Hepatocyte (in vitro differentiated cells): ENCODE results near the gene CHORDC1. TPM values are rescaled to one million over a fixed set of nuclear protein-coding genes. Genes with fewer than 3 reads are reported as not detected.

Source experiments
- DNase-seq: peaks from one replicate; pipeline ENCODE4 v3.0.0-alpha.2; 2016; ENCODE audit warnings: low spot score
- H2AFZ ChIP-seq: fragments of 200-600 bp; sonication (generic); 2 replicates; pipeline ENCODE4 v1.6.0; 2016; ENCODE audit warnings: antibody characterized with exemption, mild to moderate bottlenecking
- H3K27ac ChIP-seq: fragments of 200-600 bp; sonication (generic); 2 replicates; pipeline ENCODE4 v1.5.1; 2016; ENCODE audit warnings: mild to moderate bottlenecking
- H3K27me3 ChIP-seq: fragments of 200-600 bp; sonication (generic); 2 replicates; pipeline ENCODE4 v1.6.1; 2016
- H3K36me3 ChIP-seq: fragments of 200-600 bp; sonication (generic); replicated peaks from 2 replicates; pipeline ENCODE4 v1.5.1; 2016; ENCODE audit warnings: low read depth; ENCODE audit not compliant: insufficient read depth
- H3K4me1 ChIP-seq: fragments of 200-600 bp; sonication (generic); 2 replicates; pipeline ENCODE4 v1.5.1; 2016; ENCODE audit warnings: mild to moderate bottlenecking, moderate library complexity; ENCODE audit not compliant: insufficient read depth
- H3K4me2 ChIP-seq: fragments of 200-600 bp; sonication (generic); 2 replicates; pipeline ENCODE4 v1.6.0; 2016
- H3K4me3 ChIP-seq: fragments of 200-600 bp; sonication (generic); 2 replicates; pipeline ENCODE4 v1.5.1; 2016; ENCODE audit warnings: mild to moderate bottlenecking
- H3K79me2 ChIP-seq: fragments of 200-600 bp; sonication (generic); 2 replicates; pipeline ENCODE4 v1.6.0; 2017; ENCODE audit warnings: mild to moderate bottlenecking
- H3K9me2 ChIP-seq: fragments of 200-600 bp; sonication (generic); replicated peaks from 2 replicates; pipeline ENCODE4 v1.6.0; 2017; ENCODE audit warnings: mild to moderate bottlenecking; ENCODE audit not compliant: insufficient read depth
- H3K9me3 ChIP-seq: fragments of 200-600 bp; sonication (generic); 2 replicates; pipeline ENCODE4 v1.5.1; 2016; ENCODE audit warnings: low read depth, mild to moderate bottlenecking
- H4K20me1 ChIP-seq: fragments of 200-600 bp; sonication (generic); 2 replicates; pipeline ENCODE4 v1.6.0; 2016; ENCODE audit warnings: mild to moderate bottlenecking; ENCODE audit not compliant: insufficient read depth, poor library complexity, severe bottlenecking
- EZH2 ChIP-seq: fragments of 200-600 bp; sonication (generic); IDR thresholded peaks from 2 replicates; pipeline ENCODE4 v1.6.1; 2016; ENCODE audit warnings: antibody characterized with exemption, mild to moderate bottlenecking, borderline replicate concordance
- EZH2phosphoT487 ChIP-seq: fragments of 200-600 bp; sonication (generic); IDR thresholded peaks from one replicate; pipeline ENCODE4 v1.6.1; 2018; ENCODE audit warnings: antibody characterized with exemption, mild to moderate bottlenecking, low read depth, moderate library complexity; ENCODE audit not compliant: unreplicated experiment, severe bottlenecking
- WGBS: methylation state at CpG from one replicate; pipeline ENCODE4 v1.1.6; 2016; ENCODE audit warnings: low lambda C conversion rate; ENCODE audit errors: missing lambda C conversion rate; 5-methylcytosine and 5-hydroxymethylcytosine counted together
- polyA plus RNA-seq: library from polyadenylated mRNA; unstranded; fragments of >200 nt; fragmentation: Nextera tagmentation; extraction: Ambion mirVana; gene quantifications from 2 replicates; pipeline ENCODE4 v1.2.1, GENCODE V29; 2016
- total RNA-seq: library from RNA; depleted of rRNA; stranded (reverse); fragments of >200 nt; gene quantifications from 2 replicates; pipeline ENCODE4 v1.2.3, GENCODE V29; 2014
- TF ChIP-seq, protein P1 (sequence below): fragments of 200-600 bp; sonication (generic); IDR thresholded peaks from 2 replicates; pipeline ENCODE4 v1.5.1; 2016; ENCODE audit warnings: antibody characterized with exemption, mild to moderate bottlenecking; ENCODE audit not compliant: poor library complexity

CHORDC1 gene
- total and polyA plus RNA-seq, 2 experiments from 2014 or later, result 35.9 to 46.6 TPM

GRCh38 chr11:90204832-90205646, 17.8 kb downstream of the CHORDC1 start:
- Histone ChIP-seq H3K4me2 (no peak overlapping the region), H2AFZ (no peak overlapping the region), H3K27me3 (no peaks in the 10 kb centered on the region), H3K4me3 (no peak overlapping the region), H3K9me2 (no peaks in the 10 kb centered on the region), H3K9me3 (no peaks in the 10 kb centered on the region), H4K20me1 (no peaks in the 10 kb centered on the region), H3K27ac (peak overlapping the region; percentile 10), H3K36me3 (no peaks in the 10 kb centered on the region), H3K79me2 (no peaks in the 10 kb centered on the region), H3K4me1 (no peaks in the 10 kb centered on the region)
- peak; percentile 58 for DNase-seq
- no peak for TF ChIP-seq EZH2phosphoT487
- TF ChIP-seq, protein P1, sequence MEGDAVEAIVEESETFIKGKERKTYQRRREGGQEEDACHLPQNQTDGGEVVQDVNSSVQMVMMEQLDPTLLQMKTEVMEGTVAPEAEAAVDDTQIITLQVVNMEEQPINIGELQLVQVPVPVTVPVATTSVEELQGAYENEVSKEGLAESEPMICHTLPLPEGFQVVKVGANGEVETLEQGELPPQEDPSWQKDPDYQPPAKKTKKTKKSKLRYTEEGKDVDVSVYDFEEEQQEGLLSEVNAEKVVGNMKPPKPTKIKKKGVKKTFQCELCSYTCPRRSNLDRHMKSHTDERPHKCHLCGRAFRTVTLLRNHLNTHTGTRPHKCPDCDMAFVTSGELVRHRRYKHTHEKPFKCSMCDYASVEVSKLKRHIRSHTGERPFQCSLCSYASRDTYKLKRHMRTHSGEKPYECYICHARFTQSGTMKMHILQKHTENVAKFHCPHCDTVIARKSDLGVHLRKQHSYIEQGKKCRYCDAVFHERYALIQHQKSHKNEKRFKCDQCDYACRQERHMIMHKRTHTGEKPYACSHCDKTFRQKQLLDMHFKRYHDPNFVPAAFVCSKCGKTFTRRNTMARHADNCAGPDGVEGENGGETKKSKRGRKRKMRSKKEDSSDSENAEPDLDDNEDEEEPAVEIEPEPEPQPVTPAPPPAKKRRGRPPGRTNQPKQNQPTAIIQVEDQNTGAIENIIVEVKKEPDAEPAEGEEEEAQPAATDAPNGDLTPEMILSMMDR, result peak; percentile 81
- 41% methylated on average over 3 of the region's 3 CpGs for WGBS

DNA sequence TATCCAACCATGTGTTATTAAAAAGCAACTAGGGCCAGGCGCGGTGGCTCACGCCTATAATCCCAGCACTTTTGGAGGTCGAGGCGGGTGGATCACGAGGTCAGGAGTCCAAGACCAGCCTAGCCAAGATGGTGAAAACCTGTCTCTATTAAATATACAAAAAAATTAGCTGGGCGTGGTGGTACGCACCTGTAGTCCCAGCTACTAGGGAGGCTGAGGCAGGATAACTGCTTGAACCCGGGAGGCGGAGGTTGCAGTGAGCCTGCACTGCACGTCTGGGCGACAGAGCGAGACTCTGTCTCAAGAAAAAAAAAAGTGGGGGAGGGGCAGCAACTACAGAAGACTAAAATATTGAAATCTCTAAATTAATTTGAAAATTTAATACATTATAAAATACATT, 18.4 kb downstream of the CHORDC1 start:
- no peak overlapping the region for H3K27ac ChIP-seq
- H3K4me3 ChIP-seq, result no peak overlapping the region
- no peaks in the 10 kb centered on the region for H4K20me1 ChIP-seq
- no peaks in the 10 kb centered on the region for H3K9me3 ChIP-seq
- H3K4me1 ChIP-seq, result no peaks in the 10 kb centered on the region
- H3K4me2 ChIP-seq, result no peak overlapping the region
- 93% methylated on average over 13 of the region's 13 CpGs for WGBS
- DNase-seq, result no peak
- H3K36me3 ChIP-seq, result no peaks in the 10 kb centered on the region
- H3K27me3 ChIP-seq, result no peaks in the 10 kb centered on the region
- H3K79me2 ChIP-seq, result no peaks in the 10 kb centered on the region
- no peak overlapping the region for H2AFZ ChIP-seq
- no peaks in the 10 kb centered on the region for H3K9me2 ChIP-seq
- no peak for TF ChIP-seq EZH2
- TF ChIP-seq, protein P1, result no peak
- no peak for TF ChIP-seq EZH2phosphoT487

GRCh38 chr11:90202342-90202741, 20.5 kb downstream of the CHORDC1 start:
- no peaks in the 10 kb centered on the region for H3K36me3 ChIP-seq
- no peak for TF ChIP-seq EZH2phosphoT487
- TF ChIP-seq, protein P1, result no peak
- no peak for TF ChIP-seq EZH2
- no peak overlapping the region for H2AFZ ChIP-seq
- WGBS, result 71% methylated on average over 3 of the region's 3 CpGs
- no peaks in the 10 kb centered on the region for H3K79me2 ChIP-seq
- no peak overlapping the region for H3K4me2 ChIP-seq
- H4K20me1 ChIP-seq, result no peaks in the 10 kb centered on the region
- no peak overlapping the region for H3K27ac ChIP-seq
- no peaks in the 10 kb centered on the region for H3K4me1 ChIP-seq
- no peaks in the 10 kb centered on the region for H3K9me2 ChIP-seq
- no peaks in the 10 kb centered on the region for H3K9me3 ChIP-seq
- H3K4me3 ChIP-seq, result no peak overlapping the region
- DNase-seq, result no peak
- no peaks in the 10 kb centered on the region for H3K27me3 ChIP-seq
